ENCODE measurements around the gene SSC5D.

DNA sequence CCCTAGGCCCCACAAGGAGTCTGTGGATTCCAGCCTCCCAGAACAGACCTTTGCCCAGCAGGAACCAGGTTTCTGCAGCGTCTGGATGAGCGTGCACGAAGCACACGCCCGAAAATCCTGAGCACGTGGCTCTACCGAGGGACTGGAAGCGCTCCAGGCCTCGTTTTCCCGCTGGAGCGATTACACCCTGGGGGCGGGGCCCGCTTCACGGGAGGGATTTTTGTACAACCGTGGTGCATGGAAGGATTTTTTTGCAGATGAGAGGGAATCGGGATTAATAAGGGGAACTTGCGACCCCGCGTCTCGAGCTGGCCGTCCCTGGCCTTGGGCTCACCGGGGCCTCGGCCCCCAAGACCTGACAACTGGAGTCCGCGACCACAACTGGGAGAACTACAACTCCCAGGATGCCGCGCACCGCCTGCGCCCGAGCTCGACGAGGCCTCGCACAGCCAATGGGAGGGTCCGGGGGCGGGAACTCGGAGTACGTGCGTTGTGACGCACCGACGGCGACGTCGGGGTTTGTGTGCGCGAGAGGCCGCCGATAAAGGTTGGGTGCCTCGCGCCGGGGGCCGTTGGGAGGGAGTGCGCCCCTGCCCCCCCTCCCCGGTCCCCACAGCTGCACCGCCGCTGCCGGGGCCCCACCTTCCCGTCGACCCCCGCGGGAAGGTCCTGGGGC lies 12.0 kb upstream of the SSC5D start, which contains the start of gene ZNF628:
- TF ChIP-seq, protein P1, sequence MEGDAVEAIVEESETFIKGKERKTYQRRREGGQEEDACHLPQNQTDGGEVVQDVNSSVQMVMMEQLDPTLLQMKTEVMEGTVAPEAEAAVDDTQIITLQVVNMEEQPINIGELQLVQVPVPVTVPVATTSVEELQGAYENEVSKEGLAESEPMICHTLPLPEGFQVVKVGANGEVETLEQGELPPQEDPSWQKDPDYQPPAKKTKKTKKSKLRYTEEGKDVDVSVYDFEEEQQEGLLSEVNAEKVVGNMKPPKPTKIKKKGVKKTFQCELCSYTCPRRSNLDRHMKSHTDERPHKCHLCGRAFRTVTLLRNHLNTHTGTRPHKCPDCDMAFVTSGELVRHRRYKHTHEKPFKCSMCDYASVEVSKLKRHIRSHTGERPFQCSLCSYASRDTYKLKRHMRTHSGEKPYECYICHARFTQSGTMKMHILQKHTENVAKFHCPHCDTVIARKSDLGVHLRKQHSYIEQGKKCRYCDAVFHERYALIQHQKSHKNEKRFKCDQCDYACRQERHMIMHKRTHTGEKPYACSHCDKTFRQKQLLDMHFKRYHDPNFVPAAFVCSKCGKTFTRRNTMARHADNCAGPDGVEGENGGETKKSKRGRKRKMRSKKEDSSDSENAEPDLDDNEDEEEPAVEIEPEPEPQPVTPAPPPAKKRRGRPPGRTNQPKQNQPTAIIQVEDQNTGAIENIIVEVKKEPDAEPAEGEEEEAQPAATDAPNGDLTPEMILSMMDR (IDR thresholded peaks at IDR 0.05; ENCODE audit: borderline replicate concordance, extremely low read depth, low read length, poor library complexity, severe bottlenecking): no peak
- TF ChIP-seq EZH2 (IDR thresholded peaks at IDR 0.05; ENCODE audit: borderline replicate concordance, low read depth, low read length, severe bottlenecking): no peak

Measured in DND-41 (cell line).